Epithelial cell of prostate (primary cell): ENCODE measurements around the gene HNRNPR.
"Not testable (repeated sequence)": the region's sequence is repeated elsewhere in the genome, so short reads cannot be mapped to it uniquely, and the experiment has no call there.

ENCODE experiments used
- DNase-seq: peaks from one replicate; pipeline ENCODE4 v3.0.0-alpha.2; 2011; ENCODE audit warnings: low read depth, low spot score
- H3K27ac ChIP-seq: fragments of 450-650 bp; 2 replicates; pipeline ENCODE4 v1.5.1; 2017; ENCODE audit warnings: mild to moderate bottlenecking

HNRNPR gene

GRCh38 chr1:23337869-23338268 lies 6.2 kb downstream of the HNRNPR start:
- no peak for DNase-seq
- no peak overlapping the region for H3K27ac ChIP-seq

- H3K27ac ChIP-seq: no peak overlapping the region
- no peak for DNase-seq
These were observed 12.4 kb downstream of the HNRNPR start for GRCh38 chr1:23331713-23332112.

GRCh38 chr1:23330846-23331245 lies 13.2 kb downstream of the HNRNPR start:
- no peak for DNase-seq

GRCh38 chr1:23325393-23325792 lies 18.7 kb downstream of the HNRNPR start:
- no peak for DNase-seq
- no peak overlapping the region for H3K27ac ChIP-seq

More at GRCh38 chr1:23330846-23331245, 13.2 kb downstream of the HNRNPR start:
- H3K27ac ChIP-seq: no peak overlapping the region

GRCh38 chr1:23322770-23323169 lies 21.3 kb downstream of the HNRNPR start:
- no peak overlapping the region for H3K27ac ChIP-seq
- no peak for DNase-seq

- H3K27ac ChIP-seq, DNase-seq: not testable (repeated sequence)
These were observed 33.8 kb downstream of the HNRNPR start for GRCh38 chr1:23310280-23310679.

GRCh38 chr1:23304140-23304620 lies 39.9 kb downstream of the HNRNPR start:
- no peak for DNase-seq
- H3K27ac ChIP-seq: no peak overlapping the region

- no peak for DNase-seq
- no peak overlapping the region for H3K27ac ChIP-seq
These were observed 40.6 kb downstream of the HNRNPR start for GRCh38 chr1:23303524-23303923.

GRCh38 chr1:23296931-23297330 lies 47.2 kb downstream of the HNRNPR start:
- no peak overlapping the region for H3K27ac ChIP-seq
- DNase-seq: no peak

GRCh38 chr1:23291706-23292105 lies 52.4 kb downstream of the HNRNPR start:
- no peak for DNase-seq
- H3K27ac ChIP-seq: no peak overlapping the region

- no peak for DNase-seq
- H3K27ac ChIP-seq: no peak overlapping the region
These were observed 53.1 kb downstream of the HNRNPR start for GRCh38 chr1:23290836-23291565.

GRCh38 chr1:23288671-23289070 lies 55.4 kb downstream of the HNRNPR start:
- H3K27ac ChIP-seq: no peak overlapping the region

GRCh38 chr1:23288201-23288600 lies 55.9 kb downstream of the HNRNPR start:
- H3K27ac ChIP-seq: no peak overlapping the region

More at GRCh38 chr1:23288671-23289070, 55.4 kb downstream of the HNRNPR start:
- no peak for DNase-seq

GRCh38 chr1:23286401-23286800 lies 57.7 kb downstream of the HNRNPR start:
- no peak overlapping the region for H3K27ac ChIP-seq
- no peak for DNase-seq

More at GRCh38 chr1:23288201-23288600, 55.9 kb downstream of the HNRNPR start:
- no peak for DNase-seq

- peak overlapping the region; percentile 19 for H3K27ac ChIP-seq
- DNase-seq: no peak
These were observed 60.1 kb downstream of the HNRNPR start for GRCh38 chr1:23283667-23284602.

- no peak for DNase-seq
These were observed 61.1 kb downstream of the HNRNPR start for GRCh38 chr1:23282957-23283356.

GRCh38 chr1:23278717-23279116 lies 65.4 kb downstream of the HNRNPR start:
- DNase-seq: no peak
- peak overlapping the region; percentile 42 for H3K27ac ChIP-seq

More at GRCh38 chr1:23282957-23283356, 61.1 kb downstream of the HNRNPR start:
- peak overlapping the region; percentile 19 for H3K27ac ChIP-seq

- H3K27ac ChIP-seq: no peak overlapping the region
- no peak for DNase-seq
These were observed 67.6 kb downstream of the HNRNPR start for GRCh38 chr1:23276531-23276930.

- no peak for DNase-seq
- no peak overlapping the region for H3K27ac ChIP-seq
These were observed 70.0 kb downstream of the HNRNPR start for GRCh38 chr1:23274134-23274505.

GRCh38 chr1:23273450-23274133 lies 70.5 kb downstream of the HNRNPR start:
- DNase-seq: no peak
- no peak overlapping the region for H3K27ac ChIP-seq
